Measurements from ENCODE around the gene LAMA2.

DNA sequence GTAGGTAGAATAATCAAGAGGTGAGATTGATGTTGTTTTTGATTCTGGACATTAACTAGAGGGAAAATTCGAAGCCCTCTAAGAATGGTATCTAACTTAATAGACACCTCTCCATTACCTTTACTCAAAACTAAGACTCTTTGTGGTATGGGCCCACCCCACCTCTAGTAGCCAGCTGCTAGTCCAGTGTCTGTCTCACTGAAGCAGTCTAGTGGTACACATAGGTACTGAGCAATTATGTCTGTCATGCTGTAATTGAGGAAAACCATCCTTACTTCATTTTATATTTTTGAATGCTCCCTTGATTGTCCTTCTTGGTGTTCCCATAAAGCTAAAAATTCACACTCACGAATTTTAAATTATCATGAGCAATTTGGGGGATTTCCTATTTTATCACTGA lies 536.4 kb downstream of the LAMA2 start:
- TF ChIP-seq, protein P1, sequence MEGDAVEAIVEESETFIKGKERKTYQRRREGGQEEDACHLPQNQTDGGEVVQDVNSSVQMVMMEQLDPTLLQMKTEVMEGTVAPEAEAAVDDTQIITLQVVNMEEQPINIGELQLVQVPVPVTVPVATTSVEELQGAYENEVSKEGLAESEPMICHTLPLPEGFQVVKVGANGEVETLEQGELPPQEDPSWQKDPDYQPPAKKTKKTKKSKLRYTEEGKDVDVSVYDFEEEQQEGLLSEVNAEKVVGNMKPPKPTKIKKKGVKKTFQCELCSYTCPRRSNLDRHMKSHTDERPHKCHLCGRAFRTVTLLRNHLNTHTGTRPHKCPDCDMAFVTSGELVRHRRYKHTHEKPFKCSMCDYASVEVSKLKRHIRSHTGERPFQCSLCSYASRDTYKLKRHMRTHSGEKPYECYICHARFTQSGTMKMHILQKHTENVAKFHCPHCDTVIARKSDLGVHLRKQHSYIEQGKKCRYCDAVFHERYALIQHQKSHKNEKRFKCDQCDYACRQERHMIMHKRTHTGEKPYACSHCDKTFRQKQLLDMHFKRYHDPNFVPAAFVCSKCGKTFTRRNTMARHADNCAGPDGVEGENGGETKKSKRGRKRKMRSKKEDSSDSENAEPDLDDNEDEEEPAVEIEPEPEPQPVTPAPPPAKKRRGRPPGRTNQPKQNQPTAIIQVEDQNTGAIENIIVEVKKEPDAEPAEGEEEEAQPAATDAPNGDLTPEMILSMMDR (IDR thresholded peaks at IDR 0.05 in 8 of 11, conservative IDR thresholded peaks at IDR 0.05 in 3 of 11), result no peak
- no peak for TF ChIP-seq POLR2AphosphoS5 (IDR thresholded peaks at IDR 0.05)

Data from spleen (tissue), 7 donors.